Adrenal gland (tissue), 12 donors: ENCODE results near the gene TMEM236. TPM values are rescaled to one million over a fixed set of nuclear protein-coding genes. Genes with fewer than 3 reads are reported as not detected.
A peak's percentile ranks its signal among the peaks of the same experiment; 100 is the strongest.

Source experiments
- DNase-seq, 7 donors: peaks; one replicate each; pipeline ENCODE4 v3.0.0-alpha.2; 2019 to 2020
- H3K27ac ChIP-seq, 5 donors: fragments of 200-600 bp; sonication (generic) in 4 of 5; 1 replicate in 3 of 5; 2 replicates in 2 of 5; pipeline versions ENCODE4 v1.5.1 to v1.8.0; 2016 to 2020; ENCODE audit warnings: mild to moderate bottlenecking in 1 of 5
- H3K27me3 ChIP-seq: fragments of 200-600 bp; 2 replicates; pipeline ENCODE4 v1.8.0; 2021
- H3K36me3 ChIP-seq, 2 donors: fragments of 200-600 bp; replicated peaks in 1 of 2; 1 replicate in 1 of 2; 2 replicates in 1 of 2; pipeline versions ENCODE4 v1.5.1 to v1.8.0; 2018 to 2022
- H3K4me1 ChIP-seq, 2 donors: fragments of 200-600 bp; replicated peaks in 1 of 2; 1 replicate in 1 of 2; 2 replicates in 1 of 2; pipeline versions ENCODE4 v1.5.1 to v1.8.0; 2018 to 2021
- H3K4me3 ChIP-seq, 4 donors: fragments of 200-600 bp; sonication (generic) in 3 of 4; one replicate each; pipeline ENCODE4 v1.5.1; 2016 to 2018
- H3K9me3 ChIP-seq, 3 donors: fragments of 200-600 bp; sonication (generic) in 1 of 3; replicated peaks in 1 of 3; 1 replicate in 2 of 3; 2 replicates in 1 of 3; pipeline versions ENCODE4 v1.5.1 to v1.8.0; 2016 to 2021
- CTCF ChIP-seq, 6 experiments: fragments of 450-650 bp in 4 of 6; fragments of 200-600 bp in 2 of 6; sonication (generic) in 1 of 6; IDR thresholded peaks; 1 replicate in 5 of 6; 2 replicates in 1 of 6; pipeline versions ENCODE4 v1.5.1 to v1.8.0; 2016 to 2021; ENCODE audit warnings: antibody characterized with exemption in 6 of 6, mild to moderate bottlenecking in 2 of 6, moderate library complexity in 1 of 6
- POLR2A ChIP-seq, 2 donors: fragments of 450-650 bp; IDR thresholded peaks; one replicate each; pipeline ENCODE4 v1.6.1; 2017; ENCODE audit warnings: antibody characterized with exemption in 2 of 2, mild to moderate bottlenecking in 2 of 2, moderate library complexity in 1 of 2
- WGBS, 4 donors: extraction: QIAGEN DNeasy Blood & Tissue Kit in 2 of 4; methylation state at CpG; one replicate each; pipeline versions ENCODE4 v1.1.5 to v1.1.7; 2013 to 2017; 5-methylcytosine and 5-hydroxymethylcytosine counted together
- intact Hi-C, 2 donors: fragments of 100-400 bp; cut with DNase I; formaldehyde crosslinking; loops; one replicate each; pipeline versions ENCODE4 v1.14.1 to v1.15.0; 2022 to 2023
- polyA plus RNA-seq, 3 donors: library from polyadenylated mRNA; stranded (reverse); fragments of 200-250 nt in 2 of 3; fragments of 350-450 nt in 1 of 3; fragmentation: Illumina TruSeq in 1 of 3; extraction: RNeasy Lipid Tissue Mini Kit (QIAGEN cat#74804) in 1 of 3; gene quantifications; one replicate each; pipeline ENCODE4 v1.2.3, GENCODE V29; 2013 to 2014
- total RNA-seq, 9 donors: library from RNA; depleted of rRNA in 4 of 9; stranded (reverse); fragments of >200 nt in 4 of 9; fragments of 120-200 nt in 1 of 9; fragmentation: NEBNext Ultra II Directional in 1 of 9; extraction: Animal tissue kit (Norgen Biotek cat#: 25700) in 1 of 9; gene quantifications; one replicate each; pipeline versions ENCODE4 v1.1.0 to v1.2.4, GENCODE V29; 2013 to 2023
- donor health status: healthy with polysubstance abuse.
- donor health status: Bipolar disorder and iron deficiency.
- donor health status: DM: yes; HTN: yes; CAD: no.
- donor health status: DM: no; HTN: no; CAD: no.
- donor health status: DM: no; HTN: no; CAD: no.
- donor health status: DM: yes; HTN: yes; CAD: no.

Gene TMEM236
- total and polyA plus RNA-seq, 12 donors = 0.24 to 2.8 (median 1.6) TPM

GRCh38 chr10:17734432-17735080 lies 17.4 kb upstream of the TMEM236 start:
- Histone ChIP-seq H3K4me3 (no peak overlapping the region), H3K9me3 (no peaks in the 10 kb centered on the region), H3K36me3 (no peaks in the 10 kb centered on the region), H3K27me3 (no peaks in the 10 kb centered on the region), H3K4me1 (no peaks in the 10 kb centered on the region), H3K27ac (peak overlapping the region in 2 of 5 donors; percentile 20 to 51)
- TF ChIP-seq CTCF (IDR thresholded peaks at IDR 0.05) = no peak
- TF ChIP-seq POLR2A (IDR thresholded peaks at IDR 0.05) = no peak
- intact Hi-C loops = no loop called here
- DNase-seq = no peak
- 78 to 82% (median 79%) methylated on average over 9 of the region's 9 CpGs for WGBS, 4 donors

DNA sequence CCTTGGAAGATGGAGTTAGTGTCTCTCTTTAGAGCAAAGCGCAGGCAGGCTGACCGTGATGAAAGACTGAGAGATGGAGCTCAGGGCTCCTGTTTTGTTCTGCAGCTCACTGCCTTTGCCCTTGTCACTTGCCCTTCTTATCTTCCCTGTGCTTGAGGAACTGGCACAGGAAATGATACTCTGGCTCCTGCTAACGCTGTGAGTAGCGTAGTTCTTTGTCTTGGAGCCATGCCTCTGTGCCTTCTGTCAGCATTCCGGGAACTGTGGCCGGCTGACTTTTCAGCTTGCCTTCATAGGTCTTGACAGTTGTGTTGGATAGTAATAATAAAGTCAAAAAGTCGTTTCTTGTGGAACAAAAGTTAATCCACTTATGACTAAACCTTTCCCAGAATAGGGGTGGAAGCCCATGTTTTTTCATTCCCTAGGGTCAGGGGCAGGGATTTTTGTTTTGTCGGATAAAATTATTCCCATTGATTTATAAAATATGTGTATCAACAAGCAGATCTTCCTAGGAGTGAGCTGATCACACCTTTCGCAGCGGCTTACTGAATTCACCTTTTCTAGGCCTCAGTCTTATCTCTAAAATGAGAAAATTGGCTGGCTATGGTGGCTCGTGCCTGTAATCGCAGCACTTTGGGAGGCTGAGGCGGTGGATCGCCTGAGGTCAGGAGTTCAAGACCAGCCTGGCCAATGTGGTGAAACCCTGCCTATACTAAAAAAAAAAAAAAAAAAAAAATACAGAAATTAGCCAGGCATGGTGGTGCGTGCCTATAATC lies 16.6 kb upstream of the TMEM236 start:
- Histone ChIP-seq H3K27ac (peak overlapping the region in 2 of 5 donors; percentile 20 to 60), H3K36me3 (no peaks in the 10 kb centered on the region), H3K9me3 (no peaks in the 10 kb centered on the region), H3K27me3 (no peaks in the 10 kb centered on the region), H3K4me1 (no peaks in the 10 kb centered on the region), H3K4me3 (no peak overlapping the region)
- no peak for TF ChIP-seq POLR2A (IDR thresholded peaks at IDR 0.05)
- TF ChIP-seq CTCF (IDR thresholded peaks at IDR 0.05) = no peak
- peak in 6 of 7 donors; percentile 50 to 76 (median 66) for DNase-seq
- intact Hi-C loops = no loop called here
- WGBS, 4 donors = 51 to 68% (median 67%) methylated on average over 15 of the region's 15 CpGs

DNA sequence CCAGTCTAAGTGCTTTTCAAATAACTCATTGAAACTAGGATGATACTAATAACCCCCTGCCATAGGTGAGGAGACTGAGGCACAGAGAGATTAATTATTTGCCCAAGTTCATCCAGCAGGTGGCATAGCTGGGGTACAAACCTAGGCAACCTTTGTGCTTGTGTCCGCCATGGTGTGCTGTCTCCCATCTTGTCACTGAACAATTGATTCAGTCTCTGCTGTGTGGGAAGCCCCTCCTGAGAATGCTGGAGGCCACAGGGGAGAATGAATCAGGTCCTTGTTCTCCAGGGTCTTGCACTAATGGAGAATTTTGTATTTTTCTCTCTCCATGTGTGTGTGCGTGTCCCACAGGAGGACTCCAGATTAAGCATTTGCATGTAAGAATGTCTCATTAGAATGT lies 15.8 kb upstream of the TMEM236 start:
- intact Hi-C loops = no loop called here
- Histone ChIP-seq H3K9me3 (no peaks in the 10 kb centered on the region), H3K4me1 (no peaks in the 10 kb centered on the region), H3K4me3 (no peak overlapping the region), H3K27me3 (no peaks in the 10 kb centered on the region), H3K36me3 (no peaks in the 10 kb centered on the region), H3K27ac (no peak overlapping the region)
- WGBS, 4 donors = 95 to 100% (median 96%) methylated on average over 2 of the region's 2 CpGs
- no peak for DNase-seq
- no peak for TF ChIP-seq POLR2A (IDR thresholded peaks at IDR 0.05)
- no peak for TF ChIP-seq CTCF (IDR thresholded peaks at IDR 0.05)

DNA sequence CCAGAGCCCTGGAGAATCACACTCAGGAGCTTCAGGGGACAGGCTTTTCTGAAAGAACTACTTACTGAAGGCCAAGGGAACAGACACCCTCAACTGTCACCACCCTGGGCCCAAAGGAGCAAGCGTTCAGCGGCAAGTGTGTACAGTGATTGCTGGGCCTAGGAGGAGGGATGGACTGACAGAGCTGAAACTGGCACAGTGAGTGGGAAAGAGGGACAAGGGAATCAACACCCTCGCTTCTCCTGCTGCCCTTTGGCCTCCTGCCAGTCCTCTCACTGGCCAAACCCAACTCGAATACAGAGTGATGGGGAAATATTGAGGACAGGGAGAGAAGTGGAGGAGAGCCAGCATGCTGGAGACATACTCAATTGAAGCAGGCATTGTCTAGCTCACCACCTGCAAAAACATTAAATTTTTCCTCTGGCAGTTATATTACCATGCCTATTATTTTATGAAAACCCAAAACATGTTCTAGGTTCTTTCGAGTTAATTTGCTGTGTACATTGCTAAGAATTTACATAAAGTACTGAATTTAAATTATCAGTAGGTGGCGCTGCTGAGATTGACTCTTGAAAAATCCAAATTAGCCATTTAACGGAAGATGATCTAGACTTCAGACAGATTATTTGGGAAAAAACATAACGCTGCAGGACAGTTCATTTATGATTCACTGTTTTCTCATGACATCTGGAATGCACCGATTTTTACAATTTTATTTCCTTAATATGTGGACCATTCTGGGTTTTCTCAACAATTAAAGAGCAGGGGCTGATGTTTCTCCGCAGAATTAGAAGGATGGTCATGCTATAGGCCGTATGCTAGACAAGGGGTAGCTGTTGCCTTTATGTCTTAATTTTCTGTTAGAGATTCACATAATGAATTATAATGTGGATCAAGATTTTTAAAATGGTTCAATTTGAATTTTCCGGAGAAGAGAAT lies 14.7 kb upstream of the TMEM236 start:
- Histone ChIP-seq H3K9me3 (no peaks in the 10 kb centered on the region), H3K27me3 (no peaks in the 10 kb centered on the region), H3K36me3 (no peaks in the 10 kb centered on the region), H3K4me1 (no peaks in the 10 kb centered on the region), H3K4me3 (no peak overlapping the region), H3K27ac (no peak overlapping the region)
- DNase-seq = peak in 2 of 7 donors; percentile 18 to 43
- intact Hi-C loops = no loop called here
- WGBS, 4 donors = 43 to 48% (median 47%) methylated on average over 12 of the region's 12 CpGs
- TF ChIP-seq CTCF (IDR thresholded peaks at IDR 0.05) = peak; percentile 44 to 71 (median 55)
- TF ChIP-seq POLR2A (IDR thresholded peaks at IDR 0.05) = no peak
